Endothelial cell of umbilical vein (primary cell): ENCODE measurements around the gene ALG8. TPM values are rescaled to one million over a fixed set of nuclear protein-coding genes. Genes with fewer than 3 reads are reported as not detected.

Experiments
- BruUV-seq: library from RNA; stranded (reverse); fragments of 400-500 nt; replicated peaks from 2 replicates; lab custom pipeline; 2021; lab: Mats Ljungman, UMichigan
- CTCF ChIA-PET: fragments of 300-600, 350-600 bp; sonication (Branson Sonifier 250); formaldehyde crosslinking; loops from one replicate; lab custom pipeline; 2021; ENCODE audit warnings: antibody characterized with exemption, inconsistent platforms; lab: Charles Lee
- POLR2A ChIA-PET: fragments of 300-600, 350-600 bp; sonication (Branson Sonifier 250); formaldehyde crosslinking; loops from one replicate; lab custom pipeline; 2021; ENCODE audit warnings: antibody characterized with exemption, inconsistent platforms; lab: Charles Lee
- DNase-seq: peaks from one replicate; pipeline ENCODE4 v3.0.0-alpha.2; 2011; ENCODE audit warnings: low read depth, low spot score
- FAIRE-seq: peaks from 2 replicates; lab custom pipeline; 2011; peaks lifted over from hg19 to GRCh38; lab: Jason Lieb, UNC
- H2AFZ ChIP-seq: 2 replicates; pipeline ENCODE4 v1.6.0; 2012; ENCODE audit warnings: low read depth, low read length, control low read depth, inconsistent platforms
- H3K27ac ChIP-seq: 2 replicates; pipeline ENCODE4 v1.5.1; 2011; ENCODE audit warnings: low read depth, mild to moderate bottlenecking, control low read depth, low read length, moderate library complexity; ENCODE audit not compliant: insufficient read depth
- H3K27me3 ChIP-seq, 2 experiments: 2 replicates each; pipeline versions ENCODE4 v1.6.0 to v1.6.1; 2011; ENCODE audit warnings: low read length in 2 of 2, mixed read lengths in 1 of 2; ENCODE audit not compliant: control insufficient read depth in 2 of 2, insufficient read depth in 2 of 2
- H3K36me3 ChIP-seq, 2 experiments: 2 replicates in 1 of 2; 3 replicates in 1 of 2; pipeline ENCODE4 v1.5.1; 2011; ENCODE audit warnings: low read length in 2 of 2, mild to moderate bottlenecking in 1 of 2, moderate library complexity in 1 of 2; ENCODE audit not compliant: control insufficient read depth in 2 of 2, insufficient read depth in 2 of 2; ENCODE audit errors: extremely low read depth in 1 of 2
- H3K4me1 ChIP-seq: 3 replicates; pipeline ENCODE4 v1.5.1; 2011; ENCODE audit warnings: mild to moderate bottlenecking, low read length; ENCODE audit not compliant: control insufficient read depth, insufficient read depth; ENCODE audit errors: extremely low read depth
- H3K4me2 ChIP-seq: 2 replicates; pipeline ENCODE4 v1.6.1; 2011; ENCODE audit warnings: low read length, control low read depth, mixed read lengths; ENCODE audit not compliant: insufficient read depth
- H3K4me3 ChIP-seq, 3 experiments: fragments of 200-600 bp in 1 of 3; sonication (generic), shearing (Covaris generic) in 1 of 3; replicated peaks in 1 of 3; 2 replicates each; pipeline ENCODE4 v1.5.1; 2011 to 2016; ENCODE audit warnings: control low read depth in 3 of 3, low read length in 3 of 3, mild to moderate bottlenecking in 2 of 3, inconsistent platforms in 1 of 3, low read depth in 1 of 3, moderate library complexity in 1 of 3; ENCODE audit not compliant: insufficient read depth in 1 of 3
- H3K79me2 ChIP-seq: 2 replicates; pipeline ENCODE4 v1.6.0; 2012; ENCODE audit warnings: low read length, inconsistent platforms; ENCODE audit not compliant: control insufficient read depth, insufficient read depth
- H3K9ac ChIP-seq: replicated peaks from 2 replicates; pipeline ENCODE3; 2011; ENCODE audit warnings: low read length, control low read depth; ENCODE audit not compliant: insufficient read depth; ENCODE audit errors: extremely low read depth
- H3K9me1 ChIP-seq: replicated peaks from 3 replicates; pipeline ENCODE4 v1.6.0; 2011; ENCODE audit warnings: mild to moderate bottlenecking, low read length; ENCODE audit not compliant: control insufficient read depth, insufficient read depth; ENCODE audit errors: extremely low read depth
- H3K9me3 ChIP-seq: replicated peaks from 2 replicates; pipeline ENCODE4 v1.5.1; 2012; ENCODE audit warnings: low read length, inconsistent platforms; ENCODE audit not compliant: control insufficient read depth, insufficient read depth
- H4K20me1 ChIP-seq: replicated peaks from 2 replicates; pipeline ENCODE3; 2011; ENCODE audit warnings: mild to moderate bottlenecking, low read length; ENCODE audit not compliant: control insufficient read depth, insufficient read depth; ENCODE audit errors: extremely low read depth
- CTCF ChIP-seq, 2 donors: IDR thresholded peaks; 1 replicate in 1 of 2; 2 replicates in 1 of 2; pipeline ENCODE4 v1.5.1; 2011; ENCODE audit warnings: low read length in 2 of 2, mild to moderate bottlenecking in 2 of 2, moderate library complexity in 2 of 2, control low read depth in 1 of 2, inconsistent platforms in 1 of 2, low read depth in 1 of 2; ENCODE audit not compliant: insufficient read depth in 1 of 2; ENCODE audit errors: extremely low read depth in 1 of 2
- EZH2 ChIP-seq: IDR thresholded peaks from 2 replicates; pipeline ENCODE4 v1.6.1; 2012; ENCODE audit warnings: borderline replicate concordance, low read depth, mild to moderate bottlenecking, moderate library complexity, low read length, inconsistent platforms; ENCODE audit not compliant: severe bottlenecking
- FOS ChIP-seq: IDR thresholded peaks from 2 replicates; pipeline ENCODE4 v1.6.1; 2011; ENCODE audit warnings: mild to moderate bottlenecking, low read length, moderate library complexity, borderline replicate concordance; ENCODE audit not compliant: insufficient read depth
- GATA2 ChIP-seq: IDR thresholded peaks from 2 replicates; pipeline ENCODE4 v1.7.0; 2011; ENCODE audit warnings: low read depth, mild to moderate bottlenecking, moderate library complexity, mixed read lengths, low read length; ENCODE audit not compliant: insufficient read length, insufficient read depth
- JUN ChIP-seq: IDR thresholded peaks from 2 replicates; pipeline ENCODE4 v1.6.1; 2011; ENCODE audit warnings: borderline replicate concordance, low read depth; ENCODE audit not compliant: insufficient read length, insufficient read depth
- MAX ChIP-seq: IDR thresholded peaks from 2 replicates; pipeline ENCODE4 v1.6.1; 2011; ENCODE audit not compliant: insufficient read depth, insufficient read length
- MYC ChIP-seq: IDR thresholded peaks from one replicate; pipeline ENCODE4 v1.6.1; 2011; ENCODE audit warnings: mild to moderate bottlenecking, low read depth, low read length
- POLR2A ChIP-seq: IDR thresholded peaks from 2 replicates; pipeline ENCODE4 v1.6.1; 2012; ENCODE audit warnings: low read depth, mild to moderate bottlenecking, control low read depth, low read length
- POLR2AphosphoS5 ChIP-seq: IDR thresholded peaks from 2 replicates; pipeline ENCODE4 v1.6.1; 2012; ENCODE audit warnings: low read depth, mild to moderate bottlenecking, control low read depth, low read length, moderate library complexity; ENCODE audit not compliant: insufficient read depth
- dilution Hi-C: fragments of 300-500 bp; cut with MboI; formaldehyde crosslinking; loops from one replicate; pipeline ENCODE4 v1.15.0; 2019; ENCODE audit warnings: low sequenced_read_pairs; ENCODE audit not compliant: extremely low pct_ligation_motif_present
- intact Hi-C: fragments of 100-400 bp; cut with micrococcal nuclease; formaldehyde crosslinking; loops from one replicate; pipeline ENCODE4 v1.10.0; 2022
- polyA plus RNA-seq, 4 experiments: library from polyadenylated mRNA; depleted of rRNA in 3 of 4; stranded (reverse) in 3 of 4; unstranded in 1 of 4; fragments of >200 nt; gene quantifications; 2 replicates each; pipeline versions ENCODE4 v1.2.1 to v1.2.3, GENCODE V29; 2011 to 2012; ENCODE audit warnings: missing spikeins in 1 of 4
- total RNA-seq: library from RNA; stranded (reverse); gene quantifications from 2 replicates; pipeline ENCODE4 v1.2.3, GENCODE V29; 2021

ALG8 gene
- total and polyA plus RNA-seq, 2 donors (not counting 3 experiments of a cell fraction or from before 2014, with no cell fraction given): 43.9 to 48.2 TPM

GRCh38 chr11:78170874-78171549 is 31.6 kb upstream of the ALG8 start:
- no peaks in the 10 kb centered on the region for H3K9me3 ChIP-seq
- no peaks in the 10 kb centered on the region for H3K79me2 ChIP-seq
- no peak for FAIRE-seq
- intact Hi-C loops (loop anchor here (5.0 kb wide), 1 partner anchor 1144 kb away; no protein-coding TSS in a partner anchor), dilution Hi-C loops (no loop called here)
- ChIA-PET POLR2A (no interaction called here), CTCF (interaction anchor here (1.1 kb wide), 1 partner anchor 12 kb away, joined by 3 read pairs; no protein-coding TSS in a partner anchor)
- no peak for DNase-seq
- H3K27me3 ChIP-seq: no peaks in the 10 kb centered on the region
- peaks cover 12% of the 10 kb centered on the region for H3K4me1 ChIP-seq
- H2AFZ ChIP-seq: no peak overlapping the region
- H3K9ac ChIP-seq: no peak overlapping the region
- peaks cover 0 to 10% of the 10 kb centered on the region in 2 experiments for H3K36me3 ChIP-seq
- BruUV-seq: no TSS peak
- H3K4me3 ChIP-seq: no peak overlapping the region
- no peaks in the 10 kb centered on the region for H4K20me1 ChIP-seq
- H3K4me2 ChIP-seq: no peak overlapping the region
- no peak overlapping the region for H3K27ac ChIP-seq
- TF ChIP-seq POLR2A: no peak
- no peak for TF ChIP-seq POLR2AphosphoS5
- no peak for TF ChIP-seq GATA2
- H3K9me1 ChIP-seq: no peaks in the 10 kb centered on the region

- DNase-seq (no peak), FAIRE-seq (no peak)
- intact Hi-C loops (loop anchor here (5.0 kb wide), 1 partner anchor 1143 kb away; no protein-coding TSS in a partner anchor), dilution Hi-C loops (no loop called here)
- no peak overlapping the region for H3K4me2 ChIP-seq
- no TSS peak for BruUV-seq
- H3K79me2 ChIP-seq: no peaks in the 10 kb centered on the region
- H3K27me3 ChIP-seq: no peaks in the 10 kb centered on the region
- H3K4me1 ChIP-seq: peaks cover 12% of the 10 kb centered on the region
- no peaks in the 10 kb centered on the region for H4K20me1 ChIP-seq
- H2AFZ ChIP-seq: no peak overlapping the region
- POLR2A ChIA-PET: no interaction called here
- TF ChIP-seq MAX: no peak
- no peak for TF ChIP-seq POLR2AphosphoS5
- no peak for TF ChIP-seq EZH2
- no peak for TF ChIP-seq CTCF (IDR thresholded peaks at IDR 0.05; ENCODE audit: extremely low read depth in 1 of 2, insufficient read depth in 1 of 2, low read depth in 1 of 2, low read length in 2 of 2)
- no peak for TF ChIP-seq FOS
- TF ChIP-seq MYC: no peak
- no peak for TF ChIP-seq JUN
- TF ChIP-seq GATA2: no peak
- no peak for TF ChIP-seq POLR2A
- H3K36me3 ChIP-seq: peaks cover 0 to 10% of the 10 kb centered on the region in 2 experiments
- CTCF ChIA-PET: interaction anchor here (1.1 kb wide), 1 partner anchor 12 kb away, joined by 3 read pairs; no protein-coding TSS in a partner anchor
- H3K4me3 ChIP-seq: no peak overlapping the region
- no peaks in the 10 kb centered on the region for H3K9me3 ChIP-seq
- no peaks in the 10 kb centered on the region for H3K9me1 ChIP-seq
- no peak overlapping the region for H3K9ac ChIP-seq
- no peak overlapping the region for H3K27ac ChIP-seq
Observed at GRCh38 chr11:78170413-78170812, 31.0 kb upstream of the ALG8 start.
